K562 (cell line): ENCODE results near the gene NPR2. TPM values are rescaled to one million over a fixed set of nuclear protein-coding genes. Genes with fewer than 3 reads are reported as not detected.

ENCODE experiments used
- MYC ChIP-seq, 2 experiments: fragments of 250-450 bp in 1 of 2; sonication (Bioruptor Pico) in 1 of 2; IDR thresholded peaks; 2 replicates each; pipeline versions ENCODE4 v1.5.1 to v1.6.1; 2012 to 2021; ENCODE audit warnings: low read depth in 2 of 2, borderline replicate concordance in 1 of 2, improper control_type of control experiment in 1 of 2, low read length in 1 of 2, mild to moderate bottlenecking in 1 of 2, moderate library complexity in 1 of 2
- PPARD ChIP-seq: fragments of 250-450 bp; sonication (Bioruptor Pico); IDR thresholded peaks from 2 replicates; pipeline ENCODE4 v1.8.0; 2022; ENCODE audit warnings: inconsistent platforms, mild to moderate bottlenecking, moderate library complexity
- TCF7 ChIP-seq: sonication (generic); IDR thresholded peaks from 2 replicates; pipeline ENCODE4 v1.6.1; 2016; ENCODE audit warnings: antibody characterized with exemption, borderline replicate concordance
- ZBTB2 ChIP-seq: fragments of 450-650 bp; IDR thresholded peaks from 2 replicates; pipeline ENCODE4 v1.6.1; 2016; ENCODE audit warnings: antibody characterized with exemption
- ZC3H8 ChIP-seq: fragments of 450-650 bp; IDR thresholded peaks from 2 replicates; pipeline ENCODE4 v1.6.1; 2017
- ZNF785 ChIP-seq: fragments of 250-450 bp; sonication (Bioruptor Pico); IDR thresholded peaks from 2 replicates; pipeline ENCODE4 v1.4.0; 2020; ENCODE audit warnings: mild to moderate bottlenecking
- polyA plus RNA-seq, 8 experiments: library from polyadenylated mRNA; depleted of rRNA in 4 of 8; stranded (reverse) in 5 of 8; unstranded in 3 of 8; fragments of >200 nt; fragmentation: Nextera tagmentation in 2 of 8; fragmentation: Illumina TruSeq in 1 of 8; extraction: Ambion mirVana in 2 of 8; extraction: Trizol in 1 of 8; gene quantifications; 2 replicates each; pipeline versions ENCODE4 v1.2.1 to v1.2.3, GENCODE V29; 2011 to 2014; ENCODE audit warnings: inconsistent platforms in 1 of 8, missing spikeins in 1 of 8
- total RNA-seq, 7 experiments: library from RNA; depleted of rRNA in 6 of 7; stranded (reverse); fragments of >200 nt in 6 of 7; fragmentation: Illumina TruSeq in 2 of 7; extraction: Trizol in 2 of 7; gene quantifications; 2 replicates each; pipeline versions ENCODE4 v1.2.1 to v1.2.3, GENCODE V29; 2011 to 2021; ENCODE audit warnings: low replicate concordance in 1 of 7
- TF ChIP-seq, protein P1 (sequence below): fragments of 250-450 bp; sonication (Bioruptor Pico); IDR thresholded peaks from 2 replicates; pipeline ENCODE4 v1.8.0; 2021; ENCODE audit warnings: borderline replicate concordance, mild to moderate bottlenecking, moderate library complexity; ENCODE audit not compliant: poor library complexity, severe bottlenecking
- TF ChIP-seq, protein P2 (sequence below), 3 experiments: fragments of 200-800 bp in 1 of 3; sonication (Bioruptor generic) in 1 of 3; sonication (generic) in 1 of 3; formaldehyde crosslinking in 1 of 3; IDR thresholded peaks; 2 replicates each; pipeline versions ENCODE4 v1.6.1 to v1.8.0; 2016 to 2022; ENCODE audit warnings: mild to moderate bottlenecking in 2 of 3, missing compliant biosample characterization in 2 of 3, missing genetic modification characterization in 2 of 3, missing genetic modification reagents in 1 of 3

The NPR2 gene
- total and polyA plus RNA-seq, 9 of the 15 experiments (the other 6 are each of a cell fraction or from before 2014, with no cell fraction given), result 2.4 to 12.9 (median 6.0) TPM

- no peak for TF ChIP-seq ZBTB2
- TF ChIP-seq, protein P1, sequence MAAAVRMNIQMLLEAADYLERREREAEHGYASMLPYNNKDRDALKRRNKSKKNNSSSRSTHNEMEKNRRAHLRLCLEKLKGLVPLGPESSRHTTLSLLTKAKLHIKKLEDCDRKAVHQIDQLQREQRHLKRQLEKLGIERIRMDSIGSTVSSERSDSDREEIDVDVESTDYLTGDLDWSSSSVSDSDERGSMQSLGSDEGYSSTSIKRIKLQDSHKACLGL (CRISPR knock-in tag), result no peak
- TF ChIP-seq ZC3H8, result no peak
- no peak for TF ChIP-seq ZNF785 (CRISPR knock-in tag)
- TF ChIP-seq, protein P2, sequence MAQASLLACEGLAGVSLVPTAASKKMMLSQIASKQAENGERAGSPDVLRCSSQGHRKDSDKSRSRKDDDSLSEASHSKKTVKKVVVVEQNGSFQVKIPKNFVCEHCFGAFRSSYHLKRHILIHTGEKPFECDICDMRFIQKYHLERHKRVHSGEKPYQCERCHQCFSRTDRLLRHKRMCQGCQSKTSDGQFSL (CRISPR knock-in tag; IDR thresholded peaks at IDR 0.05), result peak; percentile 48; the same call in 1 of the 2 replicates
- TF ChIP-seq, protein P2 (tag; IDR thresholded peaks at IDR 0.05), result peak in 1 of 2 experiments; percentile 74; a peak in 2 of 4 replicates
- no peak for TF ChIP-seq PPARD (CRISPR knock-in tag)
- no peak for TF ChIP-seq TCF7
- TF ChIP-seq MYC (IDR thresholded peaks at IDR 0.05; ENCODE audit: low read depth, low read length), result peak; percentile 31; the same call in 1 of the 2 replicates
- TF ChIP-seq MYC (CRISPR knock-in tag; IDR thresholded peaks at IDR 0.05; ENCODE audit: borderline replicate concordance, low read depth), result no peak
These were observed 34.8 kb upstream of the NPR2 start (continued) for GRCh38 chr9:35756275-35757225.
